A549 (cell line): ENCODE results near the gene RABL3. TPM values are rescaled to one million over a fixed set of nuclear protein-coding genes. Genes with fewer than 3 reads are reported as not detected.
A peak's percentile ranks its signal among the peaks of the same experiment; 100 is the strongest.

Experiments
- CBX2 ChIP-seq: fragments of 200-600 bp; sonication (generic); IDR thresholded peaks from 2 replicates; pipeline ENCODE4 v1.6.1; 2016; ENCODE audit warnings: low read depth, mild to moderate bottlenecking, borderline replicate concordance
- CBX8 ChIP-seq: fragments of 200-600 bp; sonication (generic); IDR thresholded peaks from 2 replicates; pipeline ENCODE4 v1.6.1; 2016
- CEBPB ChIP-seq, 2 experiments: fragments of >200 bp in 1 of 2; sonication (Bioruptor Twin) in 1 of 2; formaldehyde crosslinking in 1 of 2; IDR thresholded peaks; 2 replicates each; pipeline ENCODE4 v1.6.1; 2012 to 2016
- CHD2 ChIP-seq: fragments of 150-350 bp; IDR thresholded peaks from 2 replicates; pipeline ENCODE4 v1.6.1; 2014; ENCODE audit warnings: low read length; ENCODE audit not compliant: partially characterized antibody
- E2F6 ChIP-seq: IDR thresholded peaks from 2 replicates; pipeline ENCODE4 v1.6.1; 2012; ENCODE audit warnings: low read depth, borderline replicate concordance
- EHF ChIP-seq: fragments of 250-450 bp; sonication (Bioruptor Pico); IDR thresholded peaks from 2 replicates; pipeline ENCODE4 v1.5.0; 2020; ENCODE audit warnings: mild to moderate bottlenecking
- EHMT2 ChIP-seq: fragments of 200-600 bp; sonication (generic); IDR thresholded peaks from 2 replicates; pipeline ENCODE4 v1.6.1; 2016; ENCODE audit warnings: antibody characterized with exemption, low read depth, mild to moderate bottlenecking, moderate library complexity
- ELK1 ChIP-seq: fragments of 150-350 bp; IDR thresholded peaks from 2 replicates; pipeline ENCODE4 v1.6.1; 2014; ENCODE audit warnings: low read depth, mild to moderate bottlenecking, low read length
- FOXS1 ChIP-seq: fragments of 250-450 bp; sonication (Bioruptor Pico); IDR thresholded peaks from 2 replicates; pipeline ENCODE4 v1.5.0; 2020; ENCODE audit warnings: mild to moderate bottlenecking, moderate library complexity
- GATA3 ChIP-seq: IDR thresholded peaks from 2 replicates; pipeline ENCODE4 v1.6.1; 2012; ENCODE audit warnings: borderline replicate concordance
- HEYL ChIP-seq: fragments of 250-450 bp; sonication (Bioruptor Pico); IDR thresholded peaks from 2 replicates; pipeline ENCODE4 v1.8.0; 2021; ENCODE audit warnings: mild to moderate bottlenecking, moderate library complexity
- HOXA7 ChIP-seq: fragments of 250-450 bp; sonication (Bioruptor Pico); IDR thresholded peaks from 2 replicates; pipeline ENCODE4 v1.5.0; 2020; ENCODE audit warnings: mild to moderate bottlenecking, moderate library complexity
- JUN ChIP-seq, 2 experiments: fragments of >200 bp; sonication (Bioruptor Twin); formaldehyde crosslinking; IDR thresholded peaks; 2 replicates in 1 of 2; 3 replicates in 1 of 2; pipeline ENCODE4 v1.6.1; 2016 to 2017
- KDM1A ChIP-seq: fragments of 200-600 bp; sonication (generic); IDR thresholded peaks from 2 replicates; pipeline ENCODE4 v1.6.1; 2016; ENCODE audit warnings: low read depth, mild to moderate bottlenecking
- MAFK ChIP-seq: fragments of 450-650 bp; IDR thresholded peaks from 2 replicates; pipeline ENCODE4 v1.6.1; 2014; ENCODE audit not compliant: partially characterized antibody
- MAZ ChIP-seq: fragments of 150-350 bp; IDR thresholded peaks from 2 replicates; pipeline ENCODE4 v1.6.1; 2014; ENCODE audit warnings: antibody characterized with exemption, low read depth, low read length, borderline replicate concordance
- MYC ChIP-seq: IDR thresholded peaks from 2 replicates; pipeline ENCODE4 v1.6.1; 2012; ENCODE audit warnings: mild to moderate bottlenecking, inconsistent platforms, low read length, improper control_type of control experiment, borderline replicate concordance
- NFE2L2 ChIP-seq: fragments of 150-350 bp; conservative IDR thresholded peaks from 2 replicates; pipeline ENCODE4 v1.6.1; 2014; ENCODE audit warnings: low read length
- NR3C1 ChIP-seq: fragments of >200 bp; sonication (Bioruptor Twin); formaldehyde crosslinking; IDR thresholded peaks from 3 replicates; pipeline ENCODE4 v1.6.1; 2017
- PHF8 ChIP-seq: fragments of 200-600 bp; sonication (generic); IDR thresholded peaks from 2 replicates; pipeline ENCODE4 v1.6.1; 2016; ENCODE audit warnings: low read depth, mild to moderate bottlenecking, antibody characterized with exemption, moderate library complexity, borderline replicate concordance
- POLR2A ChIP-seq: IDR thresholded peaks from 2 replicates; pipeline ENCODE4 v1.6.1; 2012; ENCODE audit warnings: mild to moderate bottlenecking, low read length
- RAD21 ChIP-seq, 2 experiments: fragments of >200 bp in 1 of 2; sonication (Bioruptor Twin) in 1 of 2; formaldehyde crosslinking in 1 of 2; IDR thresholded peaks in 1 of 2; conservative IDR thresholded peaks in 1 of 2; 2 replicates in 1 of 2; 3 replicates in 1 of 2; pipeline ENCODE4 v1.6.1; 2012 to 2018; ENCODE audit warnings: inconsistent platforms in 1 of 2
- RARB ChIP-seq: fragments of 250-450 bp; sonication (Bioruptor Pico); IDR thresholded peaks from 2 replicates; pipeline ENCODE4 v1.8.0; 2021; ENCODE audit warnings: mild to moderate bottlenecking, moderate library complexity
- REST ChIP-seq: fragments of 200-600 bp; sonication (generic); IDR thresholded peaks from 2 replicates; pipeline ENCODE4 v1.6.1; 2016; ENCODE audit warnings: antibody characterized with exemption, mild to moderate bottlenecking, moderate library complexity
- SMC3 ChIP-seq: fragments of >200 bp; sonication (Bioruptor Twin); formaldehyde crosslinking; IDR thresholded peaks from 3 replicates; pipeline ENCODE4 v1.6.1; 2018; ENCODE audit warnings: inconsistent platforms
- SREBF2 ChIP-seq: fragments of 450-650 bp; IDR thresholded peaks from 2 replicates; pipeline ENCODE4 v1.6.1; 2014; ENCODE audit warnings: mild to moderate bottlenecking, moderate library complexity
- ZC3H11A ChIP-seq: fragments of 450-650 bp; IDR thresholded peaks from 2 replicates; pipeline ENCODE4 v1.6.1; 2014; ENCODE audit warnings: antibody characterized with exemption, mild to moderate bottlenecking
- ZFP36 ChIP-seq: fragments of 450-650 bp; IDR thresholded peaks from 2 replicates; pipeline ENCODE4 v1.6.1; 2014; ENCODE audit warnings: borderline replicate concordance; ENCODE audit not compliant: partially characterized antibody
- ZNF302 ChIP-seq: fragments of 250-450 bp; sonication (Bioruptor Pico); IDR thresholded peaks from 2 replicates; pipeline ENCODE4 v1.9.0; 2021; ENCODE audit warnings: inconsistent platforms, mild to moderate bottlenecking, moderate library complexity
- polyA plus RNA-seq, 4 experiments: library from polyadenylated mRNA; depleted of rRNA in 3 of 4; stranded (reverse); fragments of >200 nt; fragmentation: RNase III in 1 of 4; extraction: RNeasy Plus Mini Kit Qiagen cat#74134 plus additional on column Dnase treatment in 1 of 4; gene quantifications; 2 replicates in 3 of 4; 3 replicates in 1 of 4; pipeline ENCODE4 v1.2.3, GENCODE V29; 2011 to 2017
- TF ChIP-seq, protein P1 (sequence below): IDR thresholded peaks from 2 replicates; pipeline ENCODE4 v1.6.1; 2012
- TF ChIP-seq, protein P2 (sequence below): fragments of >200 bp; sonication (Bioruptor Twin); formaldehyde crosslinking; IDR thresholded peaks from 3 replicates; pipeline ENCODE4 v1.6.1; 2016
- TF ChIP-seq, protein P3 (sequence below): fragments of 250-450 bp; sonication (Bioruptor Pico); IDR thresholded peaks from 2 replicates; pipeline ENCODE4 v1.5.0; 2020; ENCODE audit warnings: low read depth, mild to moderate bottlenecking, moderate library complexity

RABL3 gene
- polyA plus RNA-seq, 2 of the 4 experiments (the other 2 are of a cell fraction) = 14.0 to 29.0 TPM

DNA sequence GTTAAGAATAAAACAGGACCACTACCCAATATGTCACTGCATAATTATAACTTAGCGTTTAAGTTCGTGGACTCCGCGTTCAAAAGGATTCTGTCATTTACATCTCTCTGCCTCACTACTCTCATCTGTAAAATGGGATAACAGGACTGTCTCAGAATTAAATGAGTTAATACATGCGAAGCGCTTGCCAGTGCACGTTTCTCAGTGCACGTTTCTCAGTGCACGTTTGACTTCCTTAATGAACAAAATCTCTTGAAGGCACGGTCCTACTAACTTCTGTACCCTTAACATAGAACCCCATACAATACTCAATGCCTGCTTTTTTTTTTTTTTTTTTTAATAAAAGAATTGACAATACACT is 499 bp downstream of the RABL3 start (continued):
- no peak for TF ChIP-seq E2F6
- no peak for TF ChIP-seq NFE2L2
- TF ChIP-seq REST = no peak
- TF ChIP-seq, protein P1, sequence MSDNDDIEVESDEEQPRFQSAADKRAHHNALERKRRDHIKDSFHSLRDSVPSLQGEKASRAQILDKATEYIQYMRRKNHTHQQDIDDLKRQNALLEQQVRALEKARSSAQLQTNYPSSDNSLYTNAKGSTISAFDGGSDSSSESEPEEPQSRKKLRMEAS = peak; percentile 70
- no peak for TF ChIP-seq RARB (CRISPR knock-in tag)
- no peak for TF ChIP-seq CEBPB (IDR thresholded peaks at IDR 0.05)
- no peak for TF ChIP-seq EHF
- TF ChIP-seq CHD2 = no peak
- TF ChIP-seq ZC3H11A = no peak
- TF ChIP-seq FOXS1 (CRISPR knock-in tag) = no peak
- no peak for TF ChIP-seq MAFK
- TF ChIP-seq HEYL (CRISPR knock-in tag) = no peak
- no peak for TF ChIP-seq CBX2
- TF ChIP-seq JUN (IDR thresholded peaks at IDR 0.05) = 0 out of 5 replicates have a peak, but pooled peaks of 1 of the 2 experiments have one; percentile 19
- TF ChIP-seq SMC3 = no peak
- TF ChIP-seq PHF8 = no peak
- TF ChIP-seq KDM1A = peak; percentile 96
- TF ChIP-seq ELK1 = no peak
- TF ChIP-seq GATA3 = no peak
- no peak for TF ChIP-seq MAZ
- TF ChIP-seq MYC = peak; percentile 77; the same call in 1 of the 2 replicates
- TF ChIP-seq, protein P2, sequence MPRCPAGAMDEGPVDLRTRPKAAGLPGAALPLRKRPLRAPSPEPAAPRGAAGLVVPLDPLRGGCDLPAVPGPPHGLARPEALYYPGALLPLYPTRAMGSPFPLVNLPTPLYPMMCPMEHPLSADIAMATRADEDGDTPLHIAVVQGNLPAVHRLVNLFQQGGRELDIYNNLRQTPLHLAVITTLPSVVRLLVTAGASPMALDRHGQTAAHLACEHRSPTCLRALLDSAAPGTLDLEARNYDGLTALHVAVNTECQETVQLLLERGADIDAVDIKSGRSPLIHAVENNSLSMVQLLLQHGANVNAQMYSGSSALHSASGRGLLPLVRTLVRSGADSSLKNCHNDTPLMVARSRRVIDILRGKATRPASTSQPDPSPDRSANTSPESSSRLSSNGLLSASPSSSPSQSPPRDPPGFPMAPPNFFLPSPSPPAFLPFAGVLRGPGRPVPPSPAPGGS = no peak
- no peak for TF ChIP-seq EHMT2
- TF ChIP-seq NR3C1 = no peak
- TF ChIP-seq POLR2A = no peak
- TF ChIP-seq CBX8 = no peak
- peak; percentile 80 for TF ChIP-seq HOXA7 (CRISPR knock-in tag)
- TF ChIP-seq SREBF2 = no peak
- TF ChIP-seq RAD21 (conservative IDR thresholded peaks at IDR 0.05 in 1 of 2, IDR thresholded peaks at IDR 0.05 in 1 of 2) = no peak
- TF ChIP-seq, protein P3, sequence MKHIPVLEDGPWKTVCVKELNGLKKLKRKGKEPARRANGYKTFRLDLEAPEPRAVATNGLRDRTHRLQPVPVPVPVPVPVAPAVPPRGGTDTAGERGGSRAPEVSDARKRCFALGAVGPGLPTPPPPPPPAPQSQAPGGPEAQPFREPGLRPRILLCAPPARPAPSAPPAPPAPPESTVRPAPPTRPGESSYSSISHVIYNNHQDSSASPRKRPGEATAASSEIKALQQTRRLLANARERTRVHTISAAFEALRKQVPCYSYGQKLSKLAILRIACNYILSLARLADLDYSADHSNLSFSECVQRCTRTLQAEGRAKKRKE (CRISPR knock-in tag) = no peak
- no peak for TF ChIP-seq ZNF302 (CRISPR knock-in tag)
- no peak for TF ChIP-seq ZFP36
- TF ChIP-seq, all 56 proteins: peak for 9
